ENCODE measurements around the gene ADAMTS17.

ADAMTS17 gene

GRCh38 chr15:100277087-100277855, 64.5 kb downstream of the ADAMTS17 start:
- TF ChIP-seq, protein P1, sequence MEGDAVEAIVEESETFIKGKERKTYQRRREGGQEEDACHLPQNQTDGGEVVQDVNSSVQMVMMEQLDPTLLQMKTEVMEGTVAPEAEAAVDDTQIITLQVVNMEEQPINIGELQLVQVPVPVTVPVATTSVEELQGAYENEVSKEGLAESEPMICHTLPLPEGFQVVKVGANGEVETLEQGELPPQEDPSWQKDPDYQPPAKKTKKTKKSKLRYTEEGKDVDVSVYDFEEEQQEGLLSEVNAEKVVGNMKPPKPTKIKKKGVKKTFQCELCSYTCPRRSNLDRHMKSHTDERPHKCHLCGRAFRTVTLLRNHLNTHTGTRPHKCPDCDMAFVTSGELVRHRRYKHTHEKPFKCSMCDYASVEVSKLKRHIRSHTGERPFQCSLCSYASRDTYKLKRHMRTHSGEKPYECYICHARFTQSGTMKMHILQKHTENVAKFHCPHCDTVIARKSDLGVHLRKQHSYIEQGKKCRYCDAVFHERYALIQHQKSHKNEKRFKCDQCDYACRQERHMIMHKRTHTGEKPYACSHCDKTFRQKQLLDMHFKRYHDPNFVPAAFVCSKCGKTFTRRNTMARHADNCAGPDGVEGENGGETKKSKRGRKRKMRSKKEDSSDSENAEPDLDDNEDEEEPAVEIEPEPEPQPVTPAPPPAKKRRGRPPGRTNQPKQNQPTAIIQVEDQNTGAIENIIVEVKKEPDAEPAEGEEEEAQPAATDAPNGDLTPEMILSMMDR (conservative IDR thresholded peaks at IDR 0.05): no peak
- TF ChIP-seq ZFX (IDR thresholded peaks at IDR 0.05): no peak
- no peak overlapping the region for H3K27ac ChIP-seq

DNA sequence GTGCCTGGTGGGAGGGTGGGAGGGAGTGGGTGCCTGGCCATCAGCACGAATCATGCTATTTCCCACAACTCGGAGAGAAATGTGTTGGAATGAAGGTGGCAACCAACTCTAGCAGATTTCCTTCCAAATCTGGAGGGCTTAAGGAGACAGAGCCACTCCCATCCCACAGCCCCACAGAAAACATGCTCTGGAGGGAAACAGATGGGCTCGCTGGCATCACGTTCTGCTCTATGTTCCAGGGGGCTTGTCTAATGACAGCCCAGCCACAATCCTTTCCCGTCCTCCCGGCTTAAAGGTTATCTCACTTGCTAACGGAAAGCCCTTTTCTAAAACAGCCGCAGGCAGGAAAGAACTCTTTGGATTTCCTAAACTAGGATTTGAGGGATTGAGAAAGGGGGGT, 65.3 kb downstream of the ADAMTS17 start:
- TF ChIP-seq, protein P1 (conservative IDR thresholded peaks at IDR 0.05): no peak
- no peak for TF ChIP-seq ZFX (IDR thresholded peaks at IDR 0.05)
- no peak overlapping the region for H3K27ac ChIP-seq

DNA sequence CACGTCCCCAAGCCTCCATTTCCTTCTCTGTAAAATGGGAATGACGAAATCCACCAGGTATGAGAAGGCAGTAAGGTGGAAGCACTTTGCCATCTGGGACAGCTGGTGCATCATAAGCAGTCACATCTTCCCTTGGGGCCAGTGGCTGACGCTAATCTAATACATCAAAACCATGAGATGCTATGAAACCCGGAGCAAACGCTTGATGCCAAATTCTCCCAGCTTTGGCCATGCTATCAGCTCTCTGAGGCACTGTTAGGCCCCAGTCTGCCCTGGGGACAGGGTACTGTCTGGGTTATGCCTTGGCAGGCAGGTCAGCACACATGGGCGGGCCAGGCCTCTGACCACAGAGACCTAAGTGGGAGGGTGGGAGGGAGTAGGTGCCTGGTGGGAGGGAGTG, 66.1 kb downstream of the ADAMTS17 start:
- H3K27ac ChIP-seq: no peak overlapping the region
- TF ChIP-seq ZFX (IDR thresholded peaks at IDR 0.05): no peak
- TF ChIP-seq, protein P1 (conservative IDR thresholded peaks at IDR 0.05): no peak

GRCh38 chr15:100269831-100270230, 71.9 kb downstream of the ADAMTS17 start:
- TF ChIP-seq, protein P1 (conservative IDR thresholded peaks at IDR 0.05): no peak
- no peak for TF ChIP-seq ZFX (IDR thresholded peaks at IDR 0.05)

DNA sequence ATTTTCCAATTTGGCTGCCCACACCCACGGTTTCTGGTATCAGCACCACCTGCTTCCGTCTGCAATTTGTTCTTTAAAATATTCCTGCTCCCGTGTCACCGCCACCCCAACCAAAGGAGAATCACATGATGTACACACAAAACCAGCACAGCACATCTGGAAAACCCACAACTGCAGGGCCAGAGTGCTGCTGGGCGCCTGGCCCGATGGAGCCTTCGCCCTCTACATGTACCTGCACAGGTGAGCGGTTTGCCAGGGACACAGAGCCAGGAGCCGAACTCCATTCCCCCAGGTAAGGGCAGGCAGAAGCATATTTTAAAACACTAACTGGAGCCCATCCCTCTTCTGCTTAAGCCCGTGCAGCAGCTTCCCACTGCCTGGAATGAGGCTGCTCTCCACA, 75.6 kb downstream of the ADAMTS17 start:
- TF ChIP-seq, protein P1 (conservative IDR thresholded peaks at IDR 0.05): no peak
- no peak for TF ChIP-seq ZFX (IDR thresholded peaks at IDR 0.05)
- H3K27ac ChIP-seq: no peak overlapping the region

More at GRCh38 chr15:100269831-100270230, 71.9 kb downstream of the ADAMTS17 start:
- H3K27ac ChIP-seq: no peak overlapping the region

DNA sequence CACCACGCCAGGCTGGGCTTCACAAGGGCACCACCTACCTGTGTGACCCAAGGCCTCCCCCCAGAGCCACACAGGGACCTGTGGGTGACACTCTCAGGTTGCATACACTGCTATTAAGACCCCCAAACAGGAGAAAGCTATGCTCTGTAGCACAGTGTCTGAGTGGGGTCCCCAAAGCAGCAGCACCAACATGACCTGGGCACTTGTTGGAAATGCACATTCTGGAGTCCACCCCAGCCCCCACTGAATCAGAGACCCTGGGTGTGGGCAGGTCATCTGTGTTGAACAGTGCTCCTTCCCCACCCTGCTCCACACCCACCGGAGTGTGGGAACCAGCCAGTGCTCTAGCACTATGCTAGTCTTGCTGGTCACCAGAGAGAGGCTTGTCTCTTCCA, 76.1 kb downstream of the ADAMTS17 start:
- TF ChIP-seq, protein P1 (conservative IDR thresholded peaks at IDR 0.05): no peak
- no peak for TF ChIP-seq ZFX (IDR thresholded peaks at IDR 0.05)
- H3K27ac ChIP-seq: no peak overlapping the region

DNA sequence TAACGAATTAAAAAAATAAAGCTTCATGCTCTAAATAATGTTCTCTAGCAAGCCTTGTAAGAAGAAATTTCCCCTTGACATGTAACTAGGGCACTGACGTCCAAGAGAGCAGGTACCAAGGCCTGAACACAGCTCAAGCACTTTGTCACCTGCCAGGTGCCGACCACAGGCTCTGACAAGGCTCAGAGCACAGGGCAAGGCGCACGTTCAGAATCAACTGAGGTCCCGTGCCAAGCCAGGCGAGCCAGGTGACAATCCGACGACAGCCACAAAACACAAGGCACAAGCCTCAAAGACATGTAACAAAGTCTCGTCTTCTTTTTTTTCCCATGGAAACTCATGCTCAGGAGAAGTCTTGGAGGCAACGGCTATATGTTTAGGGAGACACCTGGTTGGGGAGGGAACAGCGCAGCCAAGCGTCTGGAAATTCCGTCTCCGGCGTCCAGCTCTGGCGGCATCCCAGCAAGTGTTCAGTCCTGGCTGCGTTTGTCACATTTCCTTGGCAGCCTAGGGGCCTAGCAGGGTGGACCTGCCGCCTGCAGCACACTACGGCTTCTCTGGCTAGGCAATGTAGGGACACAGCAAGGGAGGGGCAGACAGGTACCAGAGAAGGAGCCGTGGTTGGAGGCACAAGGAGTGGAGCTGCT, 76.7 kb downstream of the ADAMTS17 start:
- no peak overlapping the region for H3K27ac ChIP-seq
- no peak for TF ChIP-seq ZFX (IDR thresholded peaks at IDR 0.05)
- TF ChIP-seq, protein P1 (conservative IDR thresholded peaks at IDR 0.05): no peak
